H1 (cell line): Measurements from ENCODE around the gene ID1. TPM values are rescaled to one million over a fixed set of nuclear protein-coding genes. Genes with fewer than 3 reads are reported as not detected.

ENCODE experiments used
- CTCF ChIA-PET: fragments of 300-600 bp; sonication (Branson Sonifier 250); formaldehyde crosslinking; loops from one replicate; lab custom pipeline; 2021; ENCODE audit not compliant: partially characterized antibody; lab: Charles Lee
- POLR2A ChIA-PET: fragments of 300-600 bp; sonication (Branson Sonifier 250); formaldehyde crosslinking; loops from one replicate; lab custom pipeline; 2021; ENCODE audit warnings: inconsistent platforms; ENCODE audit not compliant: partially characterized antibody; lab: Charles Lee
- DNase-seq, 2 experiments: peaks; one replicate each; pipeline versions ENCODE4 v3.0.0 to v3.0.0-alpha.2; 2010 to 2022; ENCODE audit warnings: low spot score in 2 of 2, low read depth in 1 of 2, mixed read lengths in 1 of 2
- FAIRE-seq: peaks from 2 replicates; lab custom pipeline; 2011; peaks lifted over from hg19 to GRCh38; lab: Jason Lieb, UNC
- H2AFZ ChIP-seq: 2 replicates; pipeline ENCODE4 v1.8.1; 2012; ENCODE audit warnings: low read length, inconsistent platforms
- H2AK5ac ChIP-seq: 2 replicates; pipeline ENCODE4 v1.6.1; 2013; ENCODE audit warnings: low read depth, low read length
- H2BK120ac ChIP-seq: replicated peaks from 2 replicates; pipeline ENCODE3; 2013; ENCODE audit warnings: low read depth, low read length, inconsistent platforms
- H2BK12ac ChIP-seq: 2 replicates; pipeline ENCODE4 v1.6.1; 2013; ENCODE audit warnings: low read depth, low read length
- H2BK15ac ChIP-seq: 2 replicates; pipeline ENCODE4 v1.6.1; 2013; ENCODE audit warnings: low read length
- H2BK20ac ChIP-seq: 2 replicates; pipeline ENCODE4 v1.6.1; 2013; ENCODE audit warnings: low read length
- H2BK5ac ChIP-seq: 2 replicates; pipeline ENCODE4 v1.6.1; 2013; ENCODE audit warnings: low read depth, low read length
- H3K14ac ChIP-seq: 2 replicates; pipeline ENCODE4 v1.6.1; 2013; ENCODE audit warnings: inconsistent platforms; ENCODE audit not compliant: insufficient read length
- H3K18ac ChIP-seq: 2 replicates; pipeline ENCODE4 v1.6.1; 2013; ENCODE audit warnings: low read length; ENCODE audit errors: extremely low read depth
- H3K23ac ChIP-seq: 2 replicates; pipeline ENCODE4 v1.6.1; 2013; ENCODE audit warnings: inconsistent platforms; ENCODE audit not compliant: insufficient read length
- H3K23me2 ChIP-seq: 2 replicates; pipeline ENCODE4 v1.6.1; 2013; ENCODE audit warnings: low read depth, low read length
- H3K27ac ChIP-seq: 2 replicates; pipeline ENCODE4 v1.6.1; 2011; ENCODE audit warnings: low read depth, low read length, inconsistent platforms
- H3K27me3 ChIP-seq, 4 experiments: replicated peaks in 1 of 4; 1 replicate in 1 of 4; 2 replicates in 3 of 4; pipeline versions ENCODE4 v1.6.1 to v1.8.1; 2011 to 2013; ENCODE audit warnings: low read length in 3 of 4, mild to moderate bottlenecking in 3 of 4, inconsistent platforms in 2 of 4, mixed read lengths in 2 of 4, moderate library complexity in 1 of 4; ENCODE audit not compliant: control insufficient read depth in 3 of 4, insufficient read depth in 3 of 4; ENCODE audit errors: extremely low read depth in 1 of 4
- H3K36me3 ChIP-seq, 4 experiments: 2 replicates each; pipeline versions ENCODE4 v1.6.1 to v1.8.1; 2011 to 2013; ENCODE audit warnings: mild to moderate bottlenecking in 4 of 4, low read length in 3 of 4, moderate library complexity in 2 of 4, control low read depth in 1 of 4, inconsistent platforms in 1 of 4; ENCODE audit not compliant: insufficient read depth in 4 of 4, control insufficient read depth in 2 of 4
- H3K4ac ChIP-seq: replicated peaks from 2 replicates; pipeline ENCODE3; 2013; ENCODE audit warnings: low read length, low read depth, mixed read lengths, inconsistent platforms; ENCODE audit not compliant: insufficient read length
- H3K4me1 ChIP-seq, 4 experiments: replicated peaks in 1 of 4; 1 replicate in 1 of 4; 2 replicates in 3 of 4; pipeline versions ENCODE4 v1.6.1 to v1.8.1; 2011 to 2013; ENCODE audit warnings: low read length in 3 of 4, inconsistent platforms in 2 of 4, mixed read lengths in 1 of 4; ENCODE audit not compliant: insufficient read depth in 4 of 4, control insufficient read depth in 3 of 4
- H3K4me2 ChIP-seq, 2 experiments: 2 replicates each; pipeline versions ENCODE4 v1.6.1 to v1.8.1; 2011 to 2013; ENCODE audit warnings: low read depth in 2 of 2, low read length in 2 of 2, control low read depth in 1 of 2, inconsistent platforms in 1 of 2, mild to moderate bottlenecking in 1 of 2; ENCODE audit not compliant: insufficient read depth in 1 of 2
- H3K4me3 ChIP-seq, 4 experiments: fragments of 200-600, 300-600 bp in 1 of 4; sonication (generic), shearing (Covaris generic), sonication (Bioruptor Twin) in 1 of 4; 2 replicates each; pipeline versions ENCODE4 v1.5.1 to v1.8.1; 2011 to 2016; ENCODE audit warnings: low read length in 4 of 4, low read depth in 3 of 4, control low read depth in 2 of 4, inconsistent platforms in 2 of 4, mild to moderate bottlenecking in 2 of 4, mixed read lengths in 1 of 4, moderate library complexity in 1 of 4; ENCODE audit not compliant: insufficient read depth in 2 of 4; ENCODE audit errors: extremely low read depth in 1 of 4
- H3K56ac ChIP-seq: replicated peaks from 2 replicates; pipeline ENCODE3; 2013; ENCODE audit warnings: low read depth, mild to moderate bottlenecking, mixed read lengths, low read length, inconsistent platforms; ENCODE audit not compliant: insufficient read length
- H3K79me1 ChIP-seq: 2 replicates; pipeline ENCODE4 v1.6.1; 2013; ENCODE audit warnings: low read depth, low read length, control low read depth
- H3K79me2 ChIP-seq, 2 experiments: 2 replicates each; pipeline versions ENCODE4 v1.6.1 to v1.8.1; 2012 to 2013; ENCODE audit warnings: low read length in 2 of 2, mild to moderate bottlenecking in 2 of 2, inconsistent platforms in 1 of 2; ENCODE audit not compliant: insufficient read depth in 2 of 2, control insufficient read depth in 1 of 2
- H3K9ac ChIP-seq, 4 experiments: replicated peaks in 1 of 4; 1 replicate in 1 of 4; 2 replicates in 3 of 4; pipeline versions ENCODE4 v1.6.1 to v1.8.1; 2011 to 2013; ENCODE audit warnings: low read depth in 3 of 4, low read length in 3 of 4, control low read depth in 2 of 4, mild to moderate bottlenecking in 2 of 4, moderate library complexity in 2 of 4, inconsistent platforms in 1 of 4; ENCODE audit errors: extremely low read depth in 1 of 4
- H3K9me3 ChIP-seq, 2 experiments: 2 replicates each; pipeline versions ENCODE4 v1.6.1 to v1.8.1; 2012 to 2013; ENCODE audit warnings: mild to moderate bottlenecking in 2 of 2, moderate library complexity in 2 of 2, control low read depth in 1 of 2, inconsistent platforms in 1 of 2, low read depth in 1 of 2, low read length in 1 of 2, mixed read lengths in 1 of 2; ENCODE audit not compliant: insufficient read depth in 2 of 2
- H4K20me1 ChIP-seq, 2 experiments: replicated peaks in 1 of 2; 2 replicates each; pipeline versions ENCODE3 to v1.8.1; 2011 to 2013; ENCODE audit warnings: inconsistent platforms in 2 of 2, low read length in 2 of 2, mild to moderate bottlenecking in 1 of 2; ENCODE audit not compliant: insufficient read depth in 2 of 2, control insufficient read depth in 1 of 2
- H4K5ac ChIP-seq: 2 replicates; pipeline ENCODE4 v1.6.1; 2013; ENCODE audit warnings: low read length, low read depth, mixed read lengths, inconsistent platforms; ENCODE audit not compliant: insufficient read length
- H4K8ac ChIP-seq: 2 replicates; pipeline ENCODE4 v1.8.0; 2013; ENCODE audit warnings: mild to moderate bottlenecking, moderate library complexity, low read length, inconsistent platforms; ENCODE audit not compliant: insufficient read depth; ENCODE audit errors: extremely low read depth
- H4K91ac ChIP-seq: replicated peaks from 2 replicates; pipeline ENCODE3; 2013; ENCODE audit warnings: low read length, mixed read lengths, inconsistent platforms; ENCODE audit not compliant: insufficient read length
- CHD2 ChIP-seq: IDR thresholded peaks from 2 replicates; pipeline ENCODE4 v1.6.1; 2012; ENCODE audit warnings: low read length, improper control_type of control experiment
- RNF2 ChIP-seq: fragments of 200-900, 300-1000 bp; sonication (generic); IDR thresholded peaks from 2 replicates; pipeline ENCODE4 v1.7.1; 2016; ENCODE audit warnings: borderline replicate concordance, low read depth, mild to moderate bottlenecking, antibody characterized with exemption, low read length; ENCODE audit not compliant: poor library complexity, severe bottlenecking; ENCODE audit errors: missing control alignments
- WGBS, 2 experiments: shearing (Covaris generic) in 1 of 2; methylation state at CpG; one replicate each; pipeline versions ENCODE4 v1.1.6 to v1.1.7; 2013 to 2015; ENCODE audit warnings: low lambda C conversion rate in 2 of 2, mixed read lengths in 2 of 2, inconsistent platforms in 1 of 2, low coverage in 1 of 2, missing lambda C conversion rate in 1 of 2; ENCODE audit not compliant: insufficient replicate concordance in 2 of 2, insufficient coverage in 1 of 2, insufficient read length in 1 of 2; ENCODE audit errors: extremely low coverage in 1 of 2, missing lambda C conversion rate in 1 of 2; 5-methylcytosine and 5-hydroxymethylcytosine counted together
- polyA plus RNA-seq, 7 experiments: library from polyadenylated mRNA; depleted of rRNA in 3 of 7; stranded (reverse) in 5 of 7; unstranded in 2 of 7; fragments of >200 nt in 5 of 7; fragments of 200-250 nt in 2 of 7; gene quantifications; 1 replicate in 5 of 7; 2 replicates in 1 of 7; 4 replicates in 1 of 7; pipeline versions ENCODE4 v1.2.1 to v1.2.3, GENCODE V29; 2011 to 2013; ENCODE audit warnings: missing spikeins in 2 of 7, mixed read lengths in 2 of 7
- total RNA-seq: library from RNA; stranded (reverse); fragmentation: NEBNext Ultra II Directional; extraction: Animal tissue kit (Norgen Biotek cat#: 25700); gene quantifications from 2 replicates; pipeline ENCODE4 v1.2.1, GENCODE V29; 2021

Gene ID1
- total and polyA plus RNA-seq, 2 of the 8 experiments (the other 6 are each of a cell fraction or from before 2014, with no cell fraction given) = 120 to 357 TPM

DNA sequence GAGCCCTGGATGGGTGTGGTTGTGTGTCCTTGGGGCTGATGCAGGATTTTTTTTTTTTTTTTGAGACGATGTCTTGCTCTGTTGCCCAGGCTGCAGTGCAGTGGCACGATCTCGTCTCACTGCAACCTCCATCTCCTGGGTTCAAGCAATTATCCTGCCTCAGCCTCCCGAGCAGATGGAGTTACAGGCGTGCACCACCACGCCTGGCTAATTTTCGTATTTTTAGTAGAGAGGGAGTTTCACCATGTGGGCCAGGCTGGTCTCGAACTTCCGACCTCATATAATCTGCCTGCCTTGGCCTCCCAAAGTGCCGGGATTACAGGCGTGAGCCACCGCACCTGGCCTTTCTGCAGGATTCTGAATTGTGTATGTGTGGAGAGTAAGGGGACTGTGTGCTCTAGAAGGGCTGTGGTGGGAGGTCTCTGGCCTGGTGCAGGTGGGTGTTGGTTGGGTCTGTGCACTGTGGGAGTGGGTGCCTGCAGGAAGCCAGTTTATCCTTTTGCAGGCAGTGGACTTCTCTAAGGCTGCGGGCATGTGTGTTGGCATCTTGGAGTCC, 11.0 kb upstream of the ID1 start:
- Histone ChIP-seq H3K9ac (no peak overlapping the region), H3K56ac (no peak overlapping the region), H3K79me1 (no peaks in the 10 kb centered on the region), H4K8ac (no peak overlapping the region), H4K20me1 (no peaks in the 10 kb centered on the region), H4K5ac (peak overlapping the region; percentile 31), H3K23me2 (no peaks in the 10 kb centered on the region), H3K4ac (peak overlapping the region; percentile 96), H2AFZ (no peak overlapping the region), H2BK12ac (peak overlapping the region; percentile 100), H3K14ac (no peak overlapping the region), H3K18ac (peak overlapping the region; percentile 96), H2BK120ac (peak overlapping the region; percentile 98), H4K91ac (peak overlapping the region; percentile 81), H3K79me2 (no peaks in the 10 kb centered on the region), H3K9me3 (no peaks in the 10 kb centered on the region), H3K4me2 (peak overlapping the region in 1 of 2 experiments; percentile 32; a peak in 1 of 4 replicates), H3K27me3 (peaks cover 0 to under 1% (median 0%) of the 10 kb centered on the region in 4 experiments; a peak in 2 of 7 replicates), H3K36me3 (no peaks in the 10 kb centered on the region), H3K27ac (no peak overlapping the region), H2AK5ac (peak overlapping the region; percentile 100), H3K4me1 (peaks cover 23 to 33% (median 25%) of the 10 kb centered on the region in 4 experiments), H2BK20ac (peak overlapping the region; percentile 100), H2BK15ac (peak overlapping the region; percentile 100), H3K4me3 (no peak overlapping the region), H3K23ac (no peak overlapping the region), H2BK5ac (peak overlapping the region; percentile 100)
- ChIA-PET POLR2A (interaction anchor here (2.1 to 26.1 kb wide), 6 partner anchors 9 to 25 kb away, joined by 8 to 1033 read pairs (median 66); partner anchors contain the start of gene ID1), CTCF (interaction anchor here (0.9 to 32.8 kb wide), 10 partner anchors 9 to 130 kb away, joined by 3 to 1559 read pairs (median 22); partner anchors contain the start of gene ID1)
- DNase-seq (no peak), FAIRE-seq (no peak)
- WGBS, 2 experiments = 95% methylated on average over 12 of the region's 13 CpGs; no CpG with 5 or more reads in 1 of the 2 experiments
- TF ChIP-seq RNF2 = no peak
- TF ChIP-seq CHD2 = no peak
